MM.1S (cell line): ENCODE results near the gene C1QTNF7.

Source experiments
- DNase-seq: peaks from one replicate; pipeline ENCODE4 v3.0.0-alpha.2; 2015
- H2AFZ ChIP-seq: fragments of 300-600 bp; sonication (generic); 2 replicates; pipeline ENCODE4 v1.6.0; 2016; ENCODE audit warnings: antibody characterized with exemption, low read length
- H3F3A ChIP-seq: fragments of 300-600 bp; sonication (generic); 2 replicates; pipeline ENCODE4 v1.6.1; 2016; ENCODE audit warnings: mild to moderate bottlenecking, antibody characterized with exemption, low read length, moderate library complexity, mixed read lengths; ENCODE audit not compliant: insufficient read depth
- H3K27ac ChIP-seq: fragments of 300-600 bp; sonication (generic); 2 replicates; pipeline ENCODE4 v1.5.1; 2016; ENCODE audit warnings: mild to moderate bottlenecking, low read length
- H3K27me3 ChIP-seq: fragments of 300-600 bp; sonication (generic); replicated peaks from 2 replicates; pipeline ENCODE4 v1.6.0; 2016; ENCODE audit warnings: low read length; ENCODE audit not compliant: insufficient read depth
- H3K36me3 ChIP-seq: fragments of 300-600 bp; sonication (generic); replicated peaks from 2 replicates; pipeline ENCODE4 v1.6.1; 2016; ENCODE audit warnings: mild to moderate bottlenecking, low read length, mixed read lengths; ENCODE audit not compliant: insufficient read depth
- H3K4me1 ChIP-seq: fragments of 300-600 bp; sonication (generic); 2 replicates; pipeline ENCODE4 v1.6.1; 2016; ENCODE audit warnings: low read length, mixed read lengths
- H3K4me2 ChIP-seq: fragments of 300-600 bp; sonication (generic); 2 replicates; pipeline ENCODE4 v1.6.0; 2016; ENCODE audit warnings: low read depth, low read length
- H3K4me3 ChIP-seq: fragments of 300-600 bp; sonication (generic); 2 replicates; pipeline ENCODE4 v1.5.1; 2016; ENCODE audit warnings: low read length, mixed read lengths
- H3K79me2 ChIP-seq: fragments of 300-600 bp; sonication (generic); 2 replicates; pipeline ENCODE4 v1.6.1; 2016; ENCODE audit warnings: mixed run types, low read length, mixed read lengths
- H3K9ac ChIP-seq: fragments of 300-600 bp; sonication (generic); 2 replicates; pipeline ENCODE4 v1.6.1; 2016; ENCODE audit warnings: low read length, mixed read lengths
- H3K9me2 ChIP-seq: fragments of 300-600 bp; sonication (generic); replicated peaks from 2 replicates; pipeline ENCODE4 v1.6.1; 2016; ENCODE audit warnings: mild to moderate bottlenecking, low read length, mixed read lengths; ENCODE audit not compliant: insufficient read depth
- H3K9me3 ChIP-seq: fragments of 300-600 bp; sonication (generic); replicated peaks from 2 replicates; pipeline ENCODE4 v1.6.1; 2016; ENCODE audit warnings: mild to moderate bottlenecking, low read length, mixed read lengths; ENCODE audit not compliant: insufficient read depth
- H4K20me1 ChIP-seq: fragments of 300-600 bp; sonication (generic); 2 replicates; pipeline ENCODE4 v1.6.1; 2016; ENCODE audit warnings: mild to moderate bottlenecking, low read length, moderate library complexity, mixed read lengths; ENCODE audit not compliant: insufficient read depth
- CTCF ChIP-seq: fragments of 300-600 bp; sonication (generic); IDR thresholded peaks from 2 replicates; pipeline ENCODE4 v1.5.1; 2016; ENCODE audit warnings: antibody characterized with exemption, low read length, mixed read lengths
- EZH2 ChIP-seq: fragments of 300-600 bp; sonication (generic); optimal IDR thresholded peaks from 2 replicates; pipeline ENCODE3; 2017; ENCODE audit warnings: low read depth, mild to moderate bottlenecking, antibody characterized with exemption, low read length, mixed read lengths
- EZH2phosphoT487 ChIP-seq: fragments of 300-600 bp; sonication (generic); IDR thresholded peaks from 2 replicates; pipeline ENCODE4 v1.6.1; 2018; ENCODE audit warnings: antibody characterized with exemption, low read length

The C1QTNF7 gene

DNA sequence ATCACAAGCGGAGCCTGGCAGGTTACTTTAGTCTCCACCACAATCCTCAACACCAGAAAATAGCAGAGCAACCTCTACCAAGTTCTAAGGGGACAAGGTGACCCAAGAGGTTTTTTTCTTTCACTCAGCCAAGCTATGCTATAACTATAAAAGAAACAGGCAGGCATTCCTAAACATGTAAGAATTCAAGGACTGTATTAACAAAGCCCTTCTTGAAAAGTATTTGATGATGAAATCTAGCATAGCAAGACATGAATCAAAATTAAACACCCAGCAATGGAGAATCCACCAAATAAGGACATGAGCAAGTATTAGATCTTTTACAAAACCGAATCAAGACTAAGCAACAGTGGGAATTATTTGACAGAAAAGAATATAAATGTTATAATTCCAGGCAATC is 25.7 kb upstream of the C1QTNF7 start:
- Histone ChIP-seq H3F3A (peaks cover 10% of the 10 kb centered on the region; the same call in 1 of the 2 replicates), H3K27me3 (no peaks in the 10 kb centered on the region), H3K9me3 (no peaks in the 10 kb centered on the region), H4K20me1 (no peaks in the 10 kb centered on the region), H3K4me2 (peak overlapping the region; percentile 71; the same call in 1 of the 2 replicates), H2AFZ (peak overlapping the region; percentile 56; the same call in 1 of the 2 replicates), H3K27ac (peak overlapping the region; percentile 38; the same call in 1 of the 2 replicates), H3K79me2 (no peaks in the 10 kb centered on the region), H3K9me2 (no peaks in the 10 kb centered on the region), H3K9ac (no peak overlapping the region), H3K4me3 (no peak overlapping the region), H3K4me1 (peaks cover 24% of the 10 kb centered on the region), H3K36me3 (no peaks in the 10 kb centered on the region)
- TF ChIP-seq EZH2 (no peak), CTCF (no peak), EZH2phosphoT487 (no peak)
- no peak for DNase-seq

GRCh38 chr4:15402974-15403373 is 24.9 kb upstream of the C1QTNF7 start:
- H3K9me2 ChIP-seq, result no peaks in the 10 kb centered on the region
- no peaks in the 10 kb centered on the region for H3K79me2 ChIP-seq
- H3F3A ChIP-seq, result peaks cover 10% of the 10 kb centered on the region; the same call in 1 of the 2 replicates
- no peak overlapping the region for H3K9ac ChIP-seq
- H2AFZ ChIP-seq, result no peak overlapping the region
- no peak for DNase-seq
- H3K9me3 ChIP-seq, result no peaks in the 10 kb centered on the region
- no peaks in the 10 kb centered on the region for H4K20me1 ChIP-seq
- no peak overlapping the region for H3K4me2 ChIP-seq
- TF ChIP-seq CTCF (no peak), EZH2phosphoT487 (no peak), EZH2 (no peak)
- H3K27me3 ChIP-seq, result no peaks in the 10 kb centered on the region
- H3K4me3 ChIP-seq, result no peak overlapping the region
- no peaks in the 10 kb centered on the region for H3K36me3 ChIP-seq
- no peak overlapping the region for H3K27ac ChIP-seq
- H3K4me1 ChIP-seq, result peaks cover 24% of the 10 kb centered on the region

GRCh38 chr4:15405018-15405417 is 22.8 kb upstream of the C1QTNF7 start:
- no peak overlapping the region for H3K4me2 ChIP-seq

More at GRCh38 chr4:15405018-15405417, 22.8 kb upstream of the C1QTNF7 start:
- no peaks in the 10 kb centered on the region for H3K79me2 ChIP-seq
- no peak overlapping the region for H2AFZ ChIP-seq
- H3K9ac ChIP-seq, result no peak overlapping the region
- no peaks in the 10 kb centered on the region for H3K36me3 ChIP-seq
- no peak overlapping the region for H3K4me3 ChIP-seq
- TF ChIP-seq CTCF (no peak), EZH2phosphoT487 (no peak), EZH2 (no peak)
- no peaks in the 10 kb centered on the region for H3K9me3 ChIP-seq
- H3K27me3 ChIP-seq, result no peaks in the 10 kb centered on the region
- H3F3A ChIP-seq, result peaks cover 10% of the 10 kb centered on the region; the same call in 1 of the 2 replicates
- no peaks in the 10 kb centered on the region for H3K9me2 ChIP-seq
- no peak overlapping the region for H3K27ac ChIP-seq
- peaks cover 22% of the 10 kb centered on the region for H3K4me1 ChIP-seq
- DNase-seq, result no peak
- H4K20me1 ChIP-seq, result no peaks in the 10 kb centered on the region
